Astrocyte of the spinal cord (primary cell): ENCODE measurements around the gene SGCB.

Experiments used
- DNase-seq: peaks from one replicate; pipeline ENCODE4 v3.0.0; 2011; ENCODE audit warnings: low read depth, low spot score
- H3K4me3 ChIP-seq: 2 replicates; pipeline ENCODE4 v1.5.1; 2011; ENCODE audit warnings: low read depth, mild to moderate bottlenecking, low read length, moderate library complexity
- in situ Hi-C: cut with HindIII; loops from 2 replicates; pipeline ENCODE4 v1.10.0; 2017; ENCODE audit warnings: low sequenced_read_pairs
- TF ChIP-seq, protein P1 (sequence below): IDR thresholded peaks from 2 replicates; pipeline ENCODE4 v1.5.1; 2012; ENCODE audit warnings: low read depth, mild to moderate bottlenecking, low read length, inconsistent platforms

The SGCB gene

DNA sequence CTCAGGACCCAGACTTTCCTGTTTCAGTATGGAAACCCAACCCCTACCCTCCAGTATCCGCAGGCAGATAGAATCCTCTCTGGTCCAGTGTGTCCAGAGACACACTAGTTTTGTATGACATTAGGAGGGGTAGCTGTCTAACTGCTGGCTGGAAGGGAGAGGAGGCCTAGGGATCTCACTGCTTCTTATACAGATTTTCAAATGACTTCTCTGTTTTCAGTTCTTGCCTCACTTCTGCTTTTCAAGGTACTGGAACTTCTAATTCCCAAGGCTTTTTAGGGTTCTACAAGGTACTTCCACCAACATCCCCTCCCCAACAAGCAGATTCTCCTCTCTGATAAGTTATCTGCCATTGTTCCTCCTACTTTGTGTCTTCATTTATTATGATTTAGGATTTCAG, 6.1 kb downstream of the SGCB start:
- TF ChIP-seq, protein P1, sequence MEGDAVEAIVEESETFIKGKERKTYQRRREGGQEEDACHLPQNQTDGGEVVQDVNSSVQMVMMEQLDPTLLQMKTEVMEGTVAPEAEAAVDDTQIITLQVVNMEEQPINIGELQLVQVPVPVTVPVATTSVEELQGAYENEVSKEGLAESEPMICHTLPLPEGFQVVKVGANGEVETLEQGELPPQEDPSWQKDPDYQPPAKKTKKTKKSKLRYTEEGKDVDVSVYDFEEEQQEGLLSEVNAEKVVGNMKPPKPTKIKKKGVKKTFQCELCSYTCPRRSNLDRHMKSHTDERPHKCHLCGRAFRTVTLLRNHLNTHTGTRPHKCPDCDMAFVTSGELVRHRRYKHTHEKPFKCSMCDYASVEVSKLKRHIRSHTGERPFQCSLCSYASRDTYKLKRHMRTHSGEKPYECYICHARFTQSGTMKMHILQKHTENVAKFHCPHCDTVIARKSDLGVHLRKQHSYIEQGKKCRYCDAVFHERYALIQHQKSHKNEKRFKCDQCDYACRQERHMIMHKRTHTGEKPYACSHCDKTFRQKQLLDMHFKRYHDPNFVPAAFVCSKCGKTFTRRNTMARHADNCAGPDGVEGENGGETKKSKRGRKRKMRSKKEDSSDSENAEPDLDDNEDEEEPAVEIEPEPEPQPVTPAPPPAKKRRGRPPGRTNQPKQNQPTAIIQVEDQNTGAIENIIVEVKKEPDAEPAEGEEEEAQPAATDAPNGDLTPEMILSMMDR = no peak
- in situ Hi-C loops = no loop called here
- H3K4me3 ChIP-seq = no peak overlapping the region
- DNase-seq = no peak

DNA sequence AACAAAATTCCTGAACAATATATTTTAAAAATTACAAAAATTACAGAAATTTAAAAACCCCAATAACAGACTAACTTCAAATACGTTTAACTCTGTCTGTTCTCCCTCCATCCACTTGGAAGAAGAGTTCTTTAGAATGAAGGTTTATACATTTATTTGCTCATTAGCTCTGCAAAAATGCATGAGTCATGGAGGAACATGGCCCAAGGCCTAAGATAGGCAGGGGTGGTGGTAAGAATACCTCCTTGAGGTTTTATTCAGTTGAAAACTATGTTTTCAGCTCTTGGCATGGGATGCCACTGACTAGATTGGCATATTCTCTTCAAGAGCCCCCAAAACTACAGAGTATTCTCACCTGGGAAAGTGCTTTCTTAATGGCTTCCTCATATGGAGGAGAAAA, 9.1 kb downstream of the SGCB start:
- in situ Hi-C loops = no loop called here
- DNase-seq = peak; percentile 79
- TF ChIP-seq, protein P1 = no peak
- no peak overlapping the region for H3K4me3 ChIP-seq

DNA sequence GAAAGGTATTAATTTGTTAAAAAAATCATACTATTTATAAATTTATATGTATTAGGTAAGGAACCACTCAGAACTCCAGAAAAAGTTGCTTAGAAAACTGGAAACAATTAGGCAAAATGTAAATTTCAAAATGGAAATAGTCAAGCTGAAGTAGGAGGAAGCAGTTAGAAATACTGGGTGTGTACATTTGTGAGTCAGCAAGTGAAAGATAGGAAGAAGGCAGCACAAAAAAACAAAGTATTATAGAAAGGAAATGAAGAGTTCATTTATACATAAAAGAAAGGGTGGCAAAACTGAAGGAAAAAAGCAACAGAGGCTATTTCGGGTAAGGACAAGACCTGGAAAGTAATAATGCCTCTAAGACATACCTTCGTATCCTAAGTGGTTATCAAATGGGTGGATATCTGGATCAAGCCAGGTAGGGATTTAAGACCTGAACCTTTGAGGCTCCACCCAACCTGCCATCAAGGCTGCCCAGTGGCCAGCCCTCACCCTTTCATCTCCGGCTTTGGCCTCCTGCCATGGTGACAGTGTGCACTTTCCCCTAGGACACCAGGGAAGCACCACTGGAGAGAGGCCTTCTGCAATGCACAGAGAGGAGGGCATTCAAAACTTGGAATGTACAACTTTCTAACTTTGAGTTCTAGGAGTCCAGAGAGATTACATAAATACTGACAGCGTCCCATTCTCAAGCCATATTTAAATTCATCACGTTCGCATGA, 18.0 kb downstream of the SGCB start, which contains the start of gene LRRC66:
Gene LRRC66, minus strand, starts transcription at position 428 of the 722 bp plus-strand sequence. CDS start 2,750 bp downstream, outside the sequence.
- DNase-seq = no peak
- TF ChIP-seq, protein P1 = no peak
- no peak within 1 kb of the TSS for H3K4me3 ChIP-seq
- in situ Hi-C loops = no loop called here

GRCh38 chr4:52017814-52018213, 20.3 kb downstream of the SGCB start:
- in situ Hi-C loops = no loop called here
- H3K4me3 ChIP-seq = no peak overlapping the region
- TF ChIP-seq, protein P1 = no peak
- DNase-seq = no peak

GRCh38 chr4:52016981-52017380, 21.1 kb downstream of the SGCB start:
- TF ChIP-seq, protein P1 = no peak
- no peak for DNase-seq
- in situ Hi-C loops = no loop called here
- no peak overlapping the region for H3K4me3 ChIP-seq

- H3K4me3 ChIP-seq = no peak overlapping the region
- TF ChIP-seq, protein P1 = peak; percentile 28
- no peak for DNase-seq
- in situ Hi-C loops = no loop called here
Measured at GRCh38 chr4:52015366-52015765, 22.7 kb downstream of the SGCB start.
